ENCODE data around the gene ARHGEF19. TPM values are rescaled to one million over a fixed set of nuclear protein-coding genes. Genes with fewer than 3 reads are reported as not detected.
A peak's percentile ranks its signal among the peaks of the same experiment; 100 is the strongest.
"Not testable (repeated sequence)": the region's sequence is repeated elsewhere in the genome, so short reads cannot be mapped to it uniquely, and the experiment has no call there.

ARHGEF19 gene
- total RNA-seq, 1 donor from 2014 or later = 19.4 TPM

DNA sequence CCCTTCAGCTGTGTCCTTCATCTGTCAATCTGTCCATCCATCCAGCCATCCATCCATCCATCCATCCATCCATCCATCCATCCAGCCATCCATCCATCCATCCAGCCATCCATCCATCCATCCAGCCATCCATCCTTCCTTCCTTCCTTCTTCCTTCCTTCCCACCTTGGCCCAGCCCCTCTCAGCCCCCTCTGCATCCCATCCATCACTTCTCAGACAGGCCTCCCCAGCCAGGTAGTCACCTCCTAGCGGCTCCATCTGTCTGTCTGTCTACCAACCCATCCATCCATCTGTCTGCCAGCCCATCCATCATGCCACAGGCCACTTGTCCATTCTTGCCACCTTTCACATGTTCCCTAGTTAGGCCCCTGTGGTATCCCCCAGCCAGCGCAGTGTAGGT is 46.3 kb downstream of the ARHGEF19 start:
- Histone ChIP-seq H3K27ac (no peak overlapping the region), H3K9me3 (no peaks in the 10 kb centered on the region), H3K27me3 (no peaks in the 10 kb centered on the region), H3K4me3 (no peak overlapping the region), H3K36me3 (no peaks in the 10 kb centered on the region), H3K4me1 (peaks cover 26% of the 10 kb centered on the region)
- intact Hi-C loops (cut with DNase I) = no loop called here
- TF ChIP-seq, protein P1, sequence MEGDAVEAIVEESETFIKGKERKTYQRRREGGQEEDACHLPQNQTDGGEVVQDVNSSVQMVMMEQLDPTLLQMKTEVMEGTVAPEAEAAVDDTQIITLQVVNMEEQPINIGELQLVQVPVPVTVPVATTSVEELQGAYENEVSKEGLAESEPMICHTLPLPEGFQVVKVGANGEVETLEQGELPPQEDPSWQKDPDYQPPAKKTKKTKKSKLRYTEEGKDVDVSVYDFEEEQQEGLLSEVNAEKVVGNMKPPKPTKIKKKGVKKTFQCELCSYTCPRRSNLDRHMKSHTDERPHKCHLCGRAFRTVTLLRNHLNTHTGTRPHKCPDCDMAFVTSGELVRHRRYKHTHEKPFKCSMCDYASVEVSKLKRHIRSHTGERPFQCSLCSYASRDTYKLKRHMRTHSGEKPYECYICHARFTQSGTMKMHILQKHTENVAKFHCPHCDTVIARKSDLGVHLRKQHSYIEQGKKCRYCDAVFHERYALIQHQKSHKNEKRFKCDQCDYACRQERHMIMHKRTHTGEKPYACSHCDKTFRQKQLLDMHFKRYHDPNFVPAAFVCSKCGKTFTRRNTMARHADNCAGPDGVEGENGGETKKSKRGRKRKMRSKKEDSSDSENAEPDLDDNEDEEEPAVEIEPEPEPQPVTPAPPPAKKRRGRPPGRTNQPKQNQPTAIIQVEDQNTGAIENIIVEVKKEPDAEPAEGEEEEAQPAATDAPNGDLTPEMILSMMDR (IDR thresholded peaks at IDR 0.05) = no peak
- TF ChIP-seq POLR2A (IDR thresholded peaks at IDR 0.05) (no peak), POLR2AphosphoS5 (IDR thresholded peaks at IDR 0.05; ENCODE audit: insufficient read depth in 1 of 2, low read depth in 1 of 2) (no peak)
- no peak for DNase-seq (ENCODE audit: extremely low spot score in 2 of 2)

DNA sequence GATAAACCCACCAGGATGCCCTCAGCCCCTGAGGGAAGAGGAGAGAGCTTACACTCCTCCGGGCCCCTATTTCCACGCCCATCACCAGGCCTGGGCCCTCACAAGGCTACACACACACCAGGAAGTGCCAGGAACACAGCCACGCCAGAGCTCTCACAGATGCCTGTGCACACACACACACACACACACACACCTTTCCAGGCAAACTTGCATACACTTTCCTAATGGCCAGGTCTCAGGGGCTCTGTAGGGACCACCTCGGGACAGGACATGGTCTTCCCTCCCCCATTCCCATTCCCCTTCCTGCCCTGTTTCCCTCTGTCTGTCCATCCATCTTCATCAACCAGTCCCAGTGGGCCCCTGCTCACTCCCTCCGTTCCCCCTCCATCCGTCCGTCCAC is 46.9 kb downstream of the ARHGEF19 start:
- Histone ChIP-seq H3K27me3 (no peaks in the 10 kb centered on the region), H3K9me3 (no peaks in the 10 kb centered on the region), H3K36me3 (no peaks in the 10 kb centered on the region), H3K4me1 (peaks cover 26% of the 10 kb centered on the region), H3K4me3 (no peak overlapping the region), H3K27ac (no peak overlapping the region)
- intact Hi-C loops (cut with DNase I) = no loop called here
- TF ChIP-seq POLR2A (IDR thresholded peaks at IDR 0.05) (no peak), POLR2AphosphoS5 (IDR thresholded peaks at IDR 0.05; ENCODE audit: insufficient read depth in 1 of 2, low read depth in 1 of 2) (no peak)
- TF ChIP-seq, protein P1 (IDR thresholded peaks at IDR 0.05) = no peak
- DNase-seq (ENCODE audit: extremely low spot score in 2 of 2) = no peak

DNA sequence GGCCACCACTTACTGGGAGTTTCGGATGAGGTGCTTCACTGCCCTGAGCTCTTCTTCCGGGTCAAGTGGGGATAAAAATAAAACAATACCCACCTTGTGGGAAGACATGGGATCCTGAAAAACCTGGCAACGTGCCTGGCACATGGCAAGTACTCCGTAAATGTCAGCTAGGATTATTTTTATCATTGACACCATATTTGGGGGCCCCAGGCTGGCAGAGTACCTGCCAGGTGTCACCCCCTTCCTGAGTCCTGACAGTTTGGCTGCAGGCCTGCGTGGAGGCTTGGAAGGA is 47.4 kb downstream of the ARHGEF19 start:
- Histone ChIP-seq H3K27ac (peak overlapping the region; percentile 63), H3K4me3 (no peak overlapping the region), H3K27me3 (no peaks in the 10 kb centered on the region), H3K9me3 (no peaks in the 10 kb centered on the region), H3K36me3 (no peaks in the 10 kb centered on the region), H3K4me1 (peaks cover 26% of the 10 kb centered on the region)
- intact Hi-C loops (cut with DNase I) = no loop called here
- no peak for TF ChIP-seq POLR2AphosphoS5 (IDR thresholded peaks at IDR 0.05; ENCODE audit: insufficient read depth in 1 of 2, low read depth in 1 of 2)
- TF ChIP-seq, protein P1 (IDR thresholded peaks at IDR 0.05) = no peak
- TF ChIP-seq POLR2A (IDR thresholded peaks at IDR 0.05) = no peak
- no peak for DNase-seq (ENCODE audit: extremely low spot score in 2 of 2)

DNA sequence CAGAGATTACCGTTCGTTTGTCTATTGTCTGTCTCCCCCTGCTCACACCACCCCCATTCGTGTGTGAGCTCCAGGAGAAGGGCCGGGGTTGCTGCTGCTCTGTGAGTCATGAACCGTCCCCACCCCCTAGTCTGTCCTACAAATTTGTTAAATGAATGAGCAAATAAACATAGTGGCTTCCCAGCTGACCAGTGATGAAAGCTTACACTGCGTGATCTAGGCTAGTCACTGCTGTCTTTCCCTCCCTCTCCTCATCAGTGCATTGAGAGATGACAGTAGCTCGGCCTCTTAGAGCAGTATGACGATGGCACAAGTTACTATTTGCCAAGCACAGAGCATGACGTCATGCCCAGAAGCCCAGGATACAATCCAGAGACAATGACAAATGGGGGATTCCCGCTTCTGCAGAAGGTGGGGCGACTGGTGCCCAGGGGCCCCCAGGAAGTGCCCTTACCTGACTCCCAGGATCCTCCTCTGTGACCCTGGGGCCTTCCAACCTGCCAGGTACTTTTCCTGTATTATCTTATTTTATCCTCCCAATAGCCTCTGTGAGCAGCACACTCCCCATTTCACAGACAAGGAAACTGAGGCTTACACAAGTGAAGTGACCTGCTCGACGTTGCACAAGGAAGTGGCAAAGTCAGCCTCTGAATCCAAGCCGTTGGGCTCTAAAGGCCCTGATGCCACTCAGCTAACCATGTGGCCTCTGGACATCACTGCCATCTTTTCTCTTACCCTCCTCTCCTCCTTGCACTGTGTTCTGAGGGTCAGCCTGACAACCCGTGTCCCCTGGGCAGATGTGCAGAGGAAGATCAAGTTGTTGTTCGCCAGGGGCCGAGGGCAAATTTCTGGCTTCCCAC is 48.0 kb downstream of the ARHGEF19 start:
- Histone ChIP-seq H3K4me1 (peaks cover 28% of the 10 kb centered on the region), H3K36me3 (no peaks in the 10 kb centered on the region), H3K4me3 (no peak overlapping the region), H3K27ac (peak overlapping the region; percentile 63), H3K27me3 (no peaks in the 10 kb centered on the region), H3K9me3 (no peaks in the 10 kb centered on the region)
- intact Hi-C loops (cut with DNase I) = no loop called here
- no peak for DNase-seq (ENCODE audit: extremely low spot score in 2 of 2)
- no peak for TF ChIP-seq POLR2A (IDR thresholded peaks at IDR 0.05)
- peak in 1 of 2 donors; percentile 21 for TF ChIP-seq POLR2AphosphoS5 (IDR thresholded peaks at IDR 0.05; ENCODE audit: insufficient read depth in 1 of 2, low read depth in 1 of 2)
- TF ChIP-seq, protein P1 (IDR thresholded peaks at IDR 0.05) = no peak

DNA sequence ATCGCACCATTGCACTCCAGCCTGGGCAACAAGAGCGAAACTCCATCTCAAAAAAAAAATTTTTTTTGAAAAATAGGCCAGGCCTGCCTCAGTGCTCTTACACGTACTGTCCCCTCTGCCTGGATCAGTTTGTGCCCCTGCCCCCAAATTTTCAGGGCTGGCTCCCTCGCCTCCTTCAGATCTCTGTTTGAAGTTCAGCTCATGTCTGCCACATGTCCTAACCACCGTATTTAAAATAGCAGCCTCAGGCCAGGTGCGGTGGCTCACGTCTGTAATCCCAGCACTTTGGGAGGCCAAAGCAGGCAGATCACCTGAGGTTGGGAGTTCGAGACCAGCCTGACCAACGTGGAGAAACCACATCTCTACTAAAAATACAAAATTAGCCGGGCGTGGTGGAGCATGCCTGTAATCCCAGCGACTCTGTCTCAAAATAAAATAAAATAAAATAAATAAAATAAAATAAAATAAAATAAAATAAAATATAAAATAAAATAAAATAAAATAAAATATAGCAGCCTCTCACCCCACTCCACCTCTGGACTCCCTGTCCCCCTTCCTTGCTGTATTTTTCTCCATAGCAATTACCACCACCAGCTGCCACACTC is 48.7 kb downstream of the ARHGEF19 start:
- H3K27me3 ChIP-seq; H3K4me3 ChIP-seq; H3K36me3 ChIP-seq; intact Hi-C loops (cut with DNase I); H3K9me3 ChIP-seq; DNase-seq (ENCODE audit: extremely low spot score in 2 of 2): not testable (repeated sequence)
- H3K4me1 ChIP-seq = peaks cover 30% of the 10 kb centered on the region
- peak overlapping the region; percentile 63 for H3K27ac ChIP-seq

All from vagina (tissue), 2 donors.